LNCAP (cell line): ENCODE data around the gene KRTAP10-5.
"Not testable (repeated sequence)": the region's sequence is repeated elsewhere in the genome, so short reads cannot be mapped to it uniquely, and the experiment has no call there.

ENCODE experiments used
- TF ChIP-seq, protein P1 (sequence below): fragments of 450-650 bp; IDR thresholded peaks from 2 replicates; pipeline ENCODE4 v1.5.1; 2017; ENCODE audit warnings: mild to moderate bottlenecking

KRTAP10-5 gene

DNA sequence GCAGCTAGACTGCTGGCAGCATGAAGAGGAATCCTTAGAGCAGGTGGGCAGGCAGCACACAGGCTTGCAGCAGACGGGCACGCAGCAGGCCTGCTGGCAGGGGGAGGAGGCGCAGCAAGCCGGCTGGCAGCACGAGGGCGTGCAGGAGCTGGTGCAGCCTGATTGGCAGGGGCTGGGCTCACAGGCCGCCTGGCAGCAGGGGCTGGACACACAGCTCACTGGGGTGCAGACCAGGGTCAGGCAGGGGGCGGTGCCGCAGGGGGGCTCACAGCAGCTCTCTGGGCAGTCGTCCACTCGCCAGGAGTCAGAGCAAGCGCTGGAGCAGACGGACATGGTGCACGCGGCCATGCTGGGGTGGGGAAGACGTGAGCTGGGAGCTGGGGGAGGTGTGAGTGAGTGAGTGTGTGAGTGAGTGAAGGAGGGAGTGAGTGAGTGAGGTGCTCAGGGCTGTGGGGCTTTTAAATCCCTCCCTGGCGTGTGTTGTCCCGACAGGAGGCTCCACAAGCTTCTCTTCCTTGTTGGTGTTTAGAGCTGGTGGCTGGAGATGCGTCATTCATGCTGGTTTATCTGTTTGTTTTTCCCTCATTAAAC is at the start of gene KRTAP10-5:
TSS of gene KRTAP10-5 (minus strand) at position 374 of the 591 bp plus-strand sequence. CDS start at position 348, 26 bp downstream.
- TF ChIP-seq, protein P1, sequence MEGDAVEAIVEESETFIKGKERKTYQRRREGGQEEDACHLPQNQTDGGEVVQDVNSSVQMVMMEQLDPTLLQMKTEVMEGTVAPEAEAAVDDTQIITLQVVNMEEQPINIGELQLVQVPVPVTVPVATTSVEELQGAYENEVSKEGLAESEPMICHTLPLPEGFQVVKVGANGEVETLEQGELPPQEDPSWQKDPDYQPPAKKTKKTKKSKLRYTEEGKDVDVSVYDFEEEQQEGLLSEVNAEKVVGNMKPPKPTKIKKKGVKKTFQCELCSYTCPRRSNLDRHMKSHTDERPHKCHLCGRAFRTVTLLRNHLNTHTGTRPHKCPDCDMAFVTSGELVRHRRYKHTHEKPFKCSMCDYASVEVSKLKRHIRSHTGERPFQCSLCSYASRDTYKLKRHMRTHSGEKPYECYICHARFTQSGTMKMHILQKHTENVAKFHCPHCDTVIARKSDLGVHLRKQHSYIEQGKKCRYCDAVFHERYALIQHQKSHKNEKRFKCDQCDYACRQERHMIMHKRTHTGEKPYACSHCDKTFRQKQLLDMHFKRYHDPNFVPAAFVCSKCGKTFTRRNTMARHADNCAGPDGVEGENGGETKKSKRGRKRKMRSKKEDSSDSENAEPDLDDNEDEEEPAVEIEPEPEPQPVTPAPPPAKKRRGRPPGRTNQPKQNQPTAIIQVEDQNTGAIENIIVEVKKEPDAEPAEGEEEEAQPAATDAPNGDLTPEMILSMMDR, result not testable (repeated sequence)

GRCh38 chr21:44628707-44629391 is 48.4 kb upstream of the KRTAP10-5 start:
- TF ChIP-seq, protein P1, result no peak

GRCh38 chr21:44626673-44627143 is 46.3 kb upstream of the KRTAP10-5 start, which contains the start of gene KRTAP10-9:
Gene KRTAP10-9 (plus strand): TSS chr21:44627093. CDS start chr21:44627172, 79 bp downstream.
- TF ChIP-seq, protein P1, result no peak

GRCh38 chr21:44626262-44626661 is 45.9 kb upstream of the KRTAP10-5 start:
- TF ChIP-seq, protein P1, result no peak

GRCh38 chr21:44625756-44626155 is 45.4 kb upstream of the KRTAP10-5 start:
- TF ChIP-seq, protein P1, result no peak

GRCh38 chr21:44623575-44623974 is 43.2 kb upstream of the KRTAP10-5 start:
- TF ChIP-seq, protein P1, result no peak

DNA sequence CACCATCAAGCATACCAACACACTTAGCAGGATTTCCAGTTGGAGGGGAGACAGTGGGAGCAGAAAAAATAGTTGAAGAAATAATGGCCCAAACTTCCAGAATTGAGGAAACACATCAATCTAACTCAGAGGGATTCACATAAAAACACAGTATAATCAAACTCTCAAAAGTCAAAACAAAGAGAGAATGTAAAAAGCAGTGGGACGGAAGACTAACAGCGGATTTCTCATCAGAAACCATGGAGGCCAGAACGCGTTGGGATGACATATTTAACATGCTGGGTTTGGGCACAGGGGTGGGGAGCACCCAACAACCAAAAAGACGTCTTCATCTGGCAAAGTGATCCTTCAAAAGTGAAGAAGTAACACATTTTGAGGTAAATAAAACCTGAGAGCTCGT is 39.5 kb upstream of the KRTAP10-5 start:
- TF ChIP-seq, protein P1, result no peak
